HL-60 (cell line): ENCODE measurements around the gene CRIP2.

Experiments
- DNase-seq, 2 experiments: peaks; one replicate each; pipeline ENCODE4 v3.0.0-alpha.2; 2010 to 2020; ENCODE audit warnings: low read depth in 1 of 2, low spot score in 1 of 2
- H3K27ac ChIP-seq: fragments of 250-450 bp; sonication (Bioruptor Pico); replicated peaks from 2 replicates; pipeline ENCODE4 v1.5.1; 2020; ENCODE audit warnings: mild to moderate bottlenecking, moderate library complexity
- H3K27me3 ChIP-seq: fragments of 250-450 bp; sonication (Bioruptor Pico); 2 replicates; pipeline ENCODE4 v1.5.1; 2021; ENCODE audit warnings: mild to moderate bottlenecking, moderate library complexity; ENCODE audit not compliant: insufficient read depth, poor library complexity, severe bottlenecking
- H3K4me3 ChIP-seq: replicated peaks from 2 replicates; pipeline ENCODE4 v1.5.1; 2011; ENCODE audit warnings: mild to moderate bottlenecking, control low read depth, low read length; ENCODE audit not compliant: insufficient read depth
- CTCF ChIP-seq: IDR thresholded peaks from one replicate; pipeline ENCODE4 v1.5.1; 2011; ENCODE audit warnings: low read length, control low read depth, inconsistent platforms; ENCODE audit not compliant: insufficient read depth
- GABPA ChIP-seq: IDR thresholded peaks from 2 replicates; pipeline ENCODE4 v1.6.1; 2012; ENCODE audit warnings: low read depth
- POLR2AphosphoS5 ChIP-seq: IDR thresholded peaks from 2 replicates; pipeline ENCODE4 v1.6.1; 2012; ENCODE audit warnings: low read depth
- REST ChIP-seq: IDR thresholded peaks from 2 replicates; pipeline ENCODE4 v1.6.1; 2012; ENCODE audit warnings: low read depth; ENCODE audit not compliant: insufficient replicate concordance
- SPI1 ChIP-seq: IDR thresholded peaks from 2 replicates; pipeline ENCODE4 v1.6.1; 2012; ENCODE audit warnings: low read depth, mild to moderate bottlenecking, borderline replicate concordance

CRIP2 gene

GRCh38 chr14:105444859-105445258 is 29.8 kb upstream of the CRIP2 start:
- H3K27ac ChIP-seq = no peak overlapping the region
- H3K4me3 ChIP-seq = no peak overlapping the region
- H3K27me3 ChIP-seq = no peaks in the 10 kb centered on the region
- TF ChIP-seq GABPA = no peak
- no peak for DNase-seq

- DNase-seq = no peak
- Histone ChIP-seq H3K27me3 (no peaks in the 10 kb centered on the region), H3K4me3 (no peak overlapping the region), H3K27ac (no peak overlapping the region)
- TF ChIP-seq REST (no peak), CTCF (no peak), GABPA (no peak), SPI1 (no peak), POLR2AphosphoS5 (no peak)
Observed at GRCh38 chr14:105445290-105445689, 29.3 kb upstream of the CRIP2 start.

- Histone ChIP-seq H3K4me3 (no peak overlapping the region), H3K27ac (no peak overlapping the region), H3K27me3 (no peaks in the 10 kb centered on the region)
- TF ChIP-seq CTCF = no peak
- no peak for TF ChIP-seq GABPA
- no peak for TF ChIP-seq SPI1
- no peak for TF ChIP-seq REST
- TF ChIP-seq POLR2AphosphoS5 = no peak
- no peak for DNase-seq
Observed at GRCh38 chr14:105445901-105446845, 28.4 kb upstream of the CRIP2 start.

GRCh38 chr14:105446971-105447370 is 27.6 kb upstream of the CRIP2 start:
- no peak for TF ChIP-seq POLR2AphosphoS5
- TF ChIP-seq CTCF = no peak
- no peak for TF ChIP-seq REST
- TF ChIP-seq SPI1 = no peak
- TF ChIP-seq GABPA = no peak
- Histone ChIP-seq H3K27ac (no peak overlapping the region), H3K27me3 (no peaks in the 10 kb centered on the region), H3K4me3 (no peak overlapping the region)
- DNase-seq = no peak
